ENCODE results near the gene PRG2. TPM values are rescaled to one million over a fixed set of nuclear protein-coding genes. Genes with fewer than 3 reads are reported as not detected.

PRG2 gene
- total and polyA plus RNA-seq, 2 of the 13 experiments (the other 11 are each of a cell fraction or from before 2014, with no cell fraction given) = not detected

DNA sequence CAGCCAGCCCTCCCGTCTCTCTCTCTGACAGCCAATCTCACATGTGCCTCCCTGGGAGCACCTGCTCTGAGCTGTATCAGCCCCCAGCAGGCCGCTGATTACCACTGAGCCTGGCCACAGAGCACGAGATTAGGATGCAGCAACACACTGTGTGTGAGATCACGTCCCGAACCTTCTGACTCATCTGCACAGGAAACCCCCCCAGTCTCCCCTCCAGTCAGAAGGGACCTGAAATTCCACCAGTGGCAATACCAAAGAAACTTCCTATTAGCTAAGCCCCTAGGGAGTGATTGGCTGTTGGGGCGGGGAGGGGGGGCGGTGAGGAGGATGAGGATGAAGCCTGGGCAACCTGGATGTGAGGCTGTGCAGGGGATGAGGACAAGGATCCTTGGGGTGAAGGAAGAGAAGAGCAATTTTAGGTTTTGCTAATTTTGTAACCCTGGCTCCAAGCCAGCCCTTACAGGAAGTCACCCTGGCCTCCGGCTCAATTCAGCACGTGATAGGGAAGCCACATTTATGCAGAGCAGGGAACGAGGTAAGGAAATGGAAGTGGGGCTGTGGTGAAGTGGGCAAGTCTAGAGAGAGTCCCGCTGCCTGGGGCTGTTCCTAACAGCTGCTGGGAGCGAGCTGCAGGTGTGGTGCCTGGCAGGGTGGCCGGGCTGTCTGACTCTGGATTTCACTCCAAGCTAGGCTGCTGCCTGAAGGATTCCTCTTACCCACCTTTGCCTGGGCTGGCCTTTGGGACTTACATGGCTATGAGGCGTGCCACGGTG, 34.5 kb upstream of the PRG2 start (continued):
- no peak for TF ChIP-seq RBAK (CRISPR knock-in tag; IDR thresholded peaks at IDR 0.05)
- no peak for TF ChIP-seq ZNF446 (CRISPR knock-in tag; IDR thresholded peaks at IDR 0.05)
- TF ChIP-seq ZNF782 (CRISPR knock-in tag; IDR thresholded peaks at IDR 0.05; ENCODE audit: borderline replicate concordance) = no peak
- TF ChIP-seq NFIB (CRISPR knock-in tag; IDR thresholded peaks at IDR 0.05; ENCODE audit: borderline replicate concordance) = no peak
- no peak for TF ChIP-seq ZIK1 (CRISPR knock-in tag; IDR thresholded peaks at IDR 0.05; ENCODE audit: borderline replicate concordance, low read depth)
- TF ChIP-seq SIX4 (CRISPR knock-in tag; IDR thresholded peaks at IDR 0.05) = no peak
- no peak for TF ChIP-seq YY1 (IDR thresholded peaks at IDR 0.05; ENCODE audit: insufficient read depth, insufficient replicate concordance, low read depth, low read length)
- TF ChIP-seq, protein P1, sequence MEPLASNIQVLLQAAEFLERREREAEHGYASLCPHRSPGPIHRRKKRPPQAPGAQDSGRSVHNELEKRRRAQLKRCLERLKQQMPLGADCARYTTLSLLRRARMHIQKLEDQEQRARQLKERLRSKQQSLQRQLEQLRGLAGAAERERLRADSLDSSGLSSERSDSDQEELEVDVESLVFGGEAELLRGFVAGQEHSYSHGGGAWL (CRISPR knock-in tag; IDR thresholded peaks at IDR 0.05) = no peak
- TF ChIP-seq, protein P2, sequence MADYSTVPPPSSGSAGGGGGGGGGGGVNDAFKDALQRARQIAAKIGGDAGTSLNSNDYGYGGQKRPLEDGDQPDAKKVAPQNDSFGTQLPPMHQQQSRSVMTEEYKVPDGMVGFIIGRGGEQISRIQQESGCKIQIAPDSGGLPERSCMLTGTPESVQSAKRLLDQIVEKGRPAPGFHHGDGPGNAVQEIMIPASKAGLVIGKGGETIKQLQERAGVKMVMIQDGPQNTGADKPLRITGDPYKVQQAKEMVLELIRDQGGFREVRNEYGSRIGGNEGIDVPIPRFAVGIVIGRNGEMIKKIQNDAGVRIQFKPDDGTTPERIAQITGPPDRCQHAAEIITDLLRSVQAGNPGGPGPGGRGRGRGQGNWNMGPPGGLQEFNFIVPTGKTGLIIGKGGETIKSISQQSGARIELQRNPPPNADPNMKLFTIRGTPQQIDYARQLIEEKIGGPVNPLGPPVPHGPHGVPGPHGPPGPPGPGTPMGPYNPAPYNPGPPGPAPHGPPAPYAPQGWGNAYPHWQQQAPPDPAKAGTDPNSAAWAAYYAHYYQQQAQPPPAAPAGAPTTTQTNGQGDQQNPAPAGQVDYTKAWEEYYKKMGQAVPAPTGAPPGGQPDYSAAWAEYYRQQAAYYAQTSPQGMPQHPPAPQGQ (CRISPR knock-in tag; IDR thresholded peaks at IDR 0.05; ENCODE audit: borderline replicate concordance) = no peak
- no peak for TF ChIP-seq POLR2A (IDR thresholded peaks at IDR 0.05; ENCODE audit: insufficient read depth in 1 of 2, low read depth in 2 of 2, low read length in 2 of 2)
- TF ChIP-seq, protein P3, sequence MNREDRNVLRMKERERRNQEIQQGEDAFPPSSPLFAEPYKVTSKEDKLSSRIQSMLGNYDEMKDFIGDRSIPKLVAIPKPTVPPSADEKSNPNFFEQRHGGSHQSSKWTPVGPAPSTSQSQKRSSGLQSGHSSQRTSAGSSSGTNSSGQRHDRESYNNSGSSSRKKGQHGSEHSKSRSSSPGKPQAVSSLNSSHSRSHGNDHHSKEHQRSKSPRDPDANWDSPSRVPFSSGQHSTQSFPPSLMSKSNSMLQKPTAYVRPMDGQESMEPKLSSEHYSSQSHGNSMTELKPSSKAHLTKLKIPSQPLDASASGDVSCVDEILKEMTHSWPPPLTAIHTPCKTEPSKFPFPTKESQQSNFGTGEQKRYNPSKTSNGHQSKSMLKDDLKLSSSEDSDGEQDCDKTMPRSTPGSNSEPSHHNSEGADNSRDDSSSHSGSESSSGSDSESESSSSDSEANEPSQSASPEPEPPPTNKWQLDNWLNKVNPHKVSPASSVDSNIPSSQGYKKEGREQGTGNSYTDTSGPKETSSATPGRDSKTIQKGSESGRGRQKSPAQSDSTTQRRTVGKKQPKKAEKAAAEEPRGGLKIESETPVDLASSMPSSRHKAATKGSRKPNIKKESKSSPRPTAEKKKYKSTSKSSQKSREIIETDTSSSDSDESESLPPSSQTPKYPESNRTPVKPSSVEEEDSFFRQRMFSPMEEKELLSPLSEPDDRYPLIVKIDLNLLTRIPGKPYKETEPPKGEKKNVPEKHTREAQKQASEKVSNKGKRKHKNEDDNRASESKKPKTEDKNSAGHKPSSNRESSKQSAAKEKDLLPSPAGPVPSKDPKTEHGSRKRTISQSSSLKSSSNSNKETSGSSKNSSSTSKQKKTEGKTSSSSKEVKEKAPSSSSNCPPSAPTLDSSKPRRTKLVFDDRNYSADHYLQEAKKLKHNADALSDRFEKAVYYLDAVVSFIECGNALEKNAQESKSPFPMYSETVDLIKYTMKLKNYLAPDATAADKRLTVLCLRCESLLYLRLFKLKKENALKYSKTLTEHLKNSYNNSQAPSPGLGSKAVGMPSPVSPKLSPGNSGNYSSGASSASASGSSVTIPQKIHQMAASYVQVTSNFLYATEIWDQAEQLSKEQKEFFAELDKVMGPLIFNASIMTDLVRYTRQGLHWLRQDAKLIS (CRISPR knock-in tag; IDR thresholded peaks at IDR 0.05) = no peak
- no peak for TF ChIP-seq ZNF775 (CRISPR knock-in tag; IDR thresholded peaks at IDR 0.05; ENCODE audit: borderline replicate concordance)
- TF ChIP-seq, protein P4, sequence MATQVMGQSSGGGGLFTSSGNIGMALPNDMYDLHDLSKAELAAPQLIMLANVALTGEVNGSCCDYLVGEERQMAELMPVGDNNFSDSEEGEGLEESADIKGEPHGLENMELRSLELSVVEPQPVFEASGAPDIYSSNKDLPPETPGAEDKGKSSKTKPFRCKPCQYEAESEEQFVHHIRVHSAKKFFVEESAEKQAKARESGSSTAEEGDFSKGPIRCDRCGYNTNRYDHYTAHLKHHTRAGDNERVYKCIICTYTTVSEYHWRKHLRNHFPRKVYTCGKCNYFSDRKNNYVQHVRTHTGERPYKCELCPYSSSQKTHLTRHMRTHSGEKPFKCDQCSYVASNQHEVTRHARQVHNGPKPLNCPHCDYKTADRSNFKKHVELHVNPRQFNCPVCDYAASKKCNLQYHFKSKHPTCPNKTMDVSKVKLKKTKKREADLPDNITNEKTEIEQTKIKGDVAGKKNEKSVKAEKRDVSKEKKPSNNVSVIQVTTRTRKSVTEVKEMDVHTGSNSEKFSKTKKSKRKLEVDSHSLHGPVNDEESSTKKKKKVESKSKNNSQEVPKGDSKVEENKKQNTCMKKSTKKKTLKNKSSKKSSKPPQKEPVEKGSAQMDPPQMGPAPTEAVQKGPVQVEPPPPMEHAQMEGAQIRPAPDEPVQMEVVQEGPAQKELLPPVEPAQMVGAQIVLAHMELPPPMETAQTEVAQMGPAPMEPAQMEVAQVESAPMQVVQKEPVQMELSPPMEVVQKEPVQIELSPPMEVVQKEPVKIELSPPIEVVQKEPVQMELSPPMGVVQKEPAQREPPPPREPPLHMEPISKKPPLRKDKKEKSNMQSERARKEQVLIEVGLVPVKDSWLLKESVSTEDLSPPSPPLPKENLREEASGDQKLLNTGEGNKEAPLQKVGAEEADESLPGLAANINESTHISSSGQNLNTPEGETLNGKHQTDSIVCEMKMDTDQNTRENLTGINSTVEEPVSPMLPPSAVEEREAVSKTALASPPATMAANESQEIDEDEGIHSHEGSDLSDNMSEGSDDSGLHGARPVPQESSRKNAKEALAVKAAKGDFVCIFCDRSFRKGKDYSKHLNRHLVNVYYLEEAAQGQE (IDR thresholded peaks at IDR 0.05; ENCODE audit: borderline replicate concordance in 1 of 2, low read depth in 1 of 2, low read length in 2 of 2) = no peak
- no peak for TF ChIP-seq MZF1 (CRISPR knock-in tag; IDR thresholded peaks at IDR 0.05; ENCODE audit: borderline replicate concordance)
- TF ChIP-seq, protein P5, sequence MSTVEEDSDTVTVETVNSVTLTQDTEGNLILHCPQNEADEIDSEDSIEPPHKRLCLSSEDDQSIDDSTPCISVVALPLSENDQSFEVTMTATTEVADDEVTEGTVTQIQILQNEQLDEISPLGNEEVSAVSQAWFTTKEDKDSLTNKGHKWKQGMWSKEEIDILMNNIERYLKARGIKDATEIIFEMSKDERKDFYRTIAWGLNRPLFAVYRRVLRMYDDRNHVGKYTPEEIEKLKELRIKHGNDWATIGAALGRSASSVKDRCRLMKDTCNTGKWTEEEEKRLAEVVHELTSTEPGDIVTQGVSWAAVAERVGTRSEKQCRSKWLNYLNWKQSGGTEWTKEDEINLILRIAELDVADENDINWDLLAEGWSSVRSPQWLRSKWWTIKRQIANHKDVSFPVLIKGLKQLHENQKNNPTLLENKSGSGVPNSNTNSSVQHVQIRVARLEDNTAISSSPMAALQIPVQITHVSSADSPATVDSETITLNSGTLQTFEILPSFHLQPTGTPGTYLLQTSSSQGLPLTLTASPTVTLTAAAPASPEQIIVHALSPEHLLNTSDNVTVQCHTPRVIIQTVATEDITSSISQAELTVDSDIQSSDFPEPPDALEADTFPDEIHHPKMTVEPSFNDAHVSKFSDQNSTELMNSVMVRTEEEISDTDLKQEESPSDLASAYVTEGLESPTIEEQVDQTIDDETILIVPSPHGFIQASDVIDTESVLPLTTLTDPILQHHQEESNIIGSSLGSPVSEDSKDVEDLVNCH (CRISPR knock-in tag; IDR thresholded peaks at IDR 0.05) = 0 out of 2 replicates have a peak, but pooled peaks have one; percentile 34
- no peak for TF ChIP-seq CEBPB (IDR thresholded peaks at IDR 0.05; ENCODE audit: borderline replicate concordance, low read depth, low read length)
